GM18508 (cell line): Measurements from ENCODE around the gene SECTM1.

Source experiments
- ATAC-seq: cut with Tn5 transposase; IDR thresholded peaks from one replicate; pipeline ENCODE4 v1.9.1; 2021; ENCODE audit warnings: moderate number of reproducible peaks; ENCODE audit not compliant: insufficient read depth, unreplicated experiment

The SECTM1 gene

GRCh38 chr17:82287868-82288801 lies 45.4 kb downstream of the SECTM1 start:
- no peak for ATAC-seq

- ATAC-seq = no peak
These were observed 46.3 kb downstream of the SECTM1 start for GRCh38 chr17:82287013-82287867.

GRCh38 chr17:82285141-82285540 lies 48.4 kb downstream of the SECTM1 start:
- ATAC-seq = no peak

- no peak for ATAC-seq
These were observed 50.3 kb downstream of the SECTM1 start for GRCh38 chr17:82283208-82283749.

GRCh38 chr17:82282239-82283207 lies 51.0 kb downstream of the SECTM1 start:
- no peak for ATAC-seq

- ATAC-seq = no peak
These were observed 51.9 kb downstream of the SECTM1 start for GRCh38 chr17:82281502-82282238.

- no peak for ATAC-seq
These were observed 52.5 kb downstream of the SECTM1 start for GRCh38 chr17:82281076-82281475.

- no peak for ATAC-seq
These were observed 53.0 kb downstream of the SECTM1 start for GRCh38 chr17:82280537-82280936.

GRCh38 chr17:82278786-82279391 lies 54.7 kb downstream of the SECTM1 start:
- ATAC-seq = no peak

- no peak for ATAC-seq
These were observed 55.3 kb downstream of the SECTM1 start for GRCh38 chr17:82278308-82278707.

- no peak for ATAC-seq
These were observed 55.7 kb downstream of the SECTM1 start for GRCh38 chr17:82277851-82278250.

- ATAC-seq = no peak
These were observed 56.6 kb downstream of the SECTM1 start for GRCh38 chr17:82276938-82277337.

GRCh38 chr17:82275326-82275725 lies 58.2 kb downstream of the SECTM1 start:
- ATAC-seq = no peak

- ATAC-seq = no peak
These were observed 59.2 kb downstream of the SECTM1 start for GRCh38 chr17:82274134-82275020.

- ATAC-seq = no peak
These were observed 60.0 kb downstream of the SECTM1 start, which contains the start of gene CSNK1D for GRCh38 chr17:82273327-82274133. Gene CSNK1D (minus strand): TSS chr17:82273700. CDS start chr17:82273381, 319 bp downstream.

- no peak for ATAC-seq
These were observed 60.9 kb downstream of the SECTM1 start for GRCh38 chr17:82272495-82273326.
